Activated CD4-positive, CD25-positive, alpha-beta regulatory T cell treated with anti-CD3 and anti-CD28 coated beads, Interleukin-2, amount 50 U/mL, for 16 hours (primary cell): ENCODE results near the gene TRMT61A.
"Not testable (repeated sequence)": the region's sequence is repeated elsewhere in the genome, so short reads cannot be mapped to it uniquely, and the experiment has no call there.

ENCODE experiments used
- DNase-seq: peaks from one replicate; pipeline ENCODE4 v3.0.0-alpha.2; 2020; ENCODE audit warnings: low read depth, low spot score

The TRMT61A gene

GRCh38 chr14:103522649-103523574, 6.1 kb upstream of the TRMT61A start, which contains the start of gene CKB:
CKB (minus strand) TSS chr14:103522830; CDS start chr14:103522493, 337 bp downstream.
- DNase-seq: no peak

GRCh38 chr14:103523575-103523954, 5.4 kb upstream of the TRMT61A start:
- no peak for DNase-seq

GRCh38 chr14:103524002-103524935, 4.7 kb upstream of the TRMT61A start:
- DNase-seq: no peak

- DNase-seq: not testable (repeated sequence)
Measured at GRCh38 chr14:103525430-103526246, 3.4 kb upstream of the TRMT61A start.

GRCh38 chr14:103526247-103526913, 2.6 kb upstream of the TRMT61A start:
- DNase-seq: no peak

GRCh38 chr14:103526914-103527248, 2.1 kb upstream of the TRMT61A start:
- no peak for DNase-seq

GRCh38 chr14:103527408-103528145, 1.4 kb upstream of the TRMT61A start:
- DNase-seq: no peak

GRCh38 chr14:103528146-103528586, 830 bp upstream of the TRMT61A start:
- DNase-seq: no peak

- no peak for DNase-seq
Measured at GRCh38 chr14:103529383-103530365, 678 bp downstream of the TRMT61A start.

- no peak for DNase-seq
Measured at GRCh38 chr14:103530390-103530789, 1.4 kb downstream of the TRMT61A start.

- DNase-seq: no peak
Measured at GRCh38 chr14:103530831-103531230, 1.8 kb downstream of the TRMT61A start.

GRCh38 chr14:103531421-103532215, 2.6 kb downstream of the TRMT61A start:
- DNase-seq: no peak

GRCh38 chr14:103532216-103533136, 3.5 kb downstream of the TRMT61A start:
- DNase-seq: no peak

GRCh38 chr14:103533137-103533998, 4.4 kb downstream of the TRMT61A start:
- no peak for DNase-seq

GRCh38 chr14:103533999-103534575, 5.1 kb downstream of the TRMT61A start:
- DNase-seq: no peak
